CD4-positive, alpha-beta T cell treated with Interleukin-15 for 1 hour (primary cell): ENCODE data around the gene GALNT17.

Experiments
- DNase-seq: peaks from one replicate; pipeline ENCODE4 v3.0.0-alpha.2; 2020

Gene GALNT17

DNA sequence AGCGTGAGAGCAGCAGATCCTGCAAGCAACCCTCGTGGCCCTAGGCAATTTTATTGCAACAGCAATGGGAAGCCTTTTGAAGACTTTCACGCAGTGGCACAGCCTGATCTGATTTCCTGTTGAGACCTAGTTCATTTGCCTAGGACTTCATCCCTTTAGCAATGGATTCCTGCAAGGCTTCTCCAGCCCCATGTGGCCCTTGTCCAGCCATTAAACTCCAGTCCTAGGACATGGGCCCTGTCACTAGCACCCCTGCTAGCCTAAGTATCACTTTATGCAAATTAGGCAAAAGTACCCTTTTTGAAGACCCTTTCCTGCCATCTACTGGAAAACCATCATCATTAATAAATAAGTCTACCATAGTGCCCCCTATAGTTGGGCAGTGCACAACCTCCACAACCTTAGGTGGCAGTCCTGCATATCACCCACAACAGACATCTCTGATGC is 379.4 kb downstream of the GALNT17 start:
- DNase-seq: no peak

DNA sequence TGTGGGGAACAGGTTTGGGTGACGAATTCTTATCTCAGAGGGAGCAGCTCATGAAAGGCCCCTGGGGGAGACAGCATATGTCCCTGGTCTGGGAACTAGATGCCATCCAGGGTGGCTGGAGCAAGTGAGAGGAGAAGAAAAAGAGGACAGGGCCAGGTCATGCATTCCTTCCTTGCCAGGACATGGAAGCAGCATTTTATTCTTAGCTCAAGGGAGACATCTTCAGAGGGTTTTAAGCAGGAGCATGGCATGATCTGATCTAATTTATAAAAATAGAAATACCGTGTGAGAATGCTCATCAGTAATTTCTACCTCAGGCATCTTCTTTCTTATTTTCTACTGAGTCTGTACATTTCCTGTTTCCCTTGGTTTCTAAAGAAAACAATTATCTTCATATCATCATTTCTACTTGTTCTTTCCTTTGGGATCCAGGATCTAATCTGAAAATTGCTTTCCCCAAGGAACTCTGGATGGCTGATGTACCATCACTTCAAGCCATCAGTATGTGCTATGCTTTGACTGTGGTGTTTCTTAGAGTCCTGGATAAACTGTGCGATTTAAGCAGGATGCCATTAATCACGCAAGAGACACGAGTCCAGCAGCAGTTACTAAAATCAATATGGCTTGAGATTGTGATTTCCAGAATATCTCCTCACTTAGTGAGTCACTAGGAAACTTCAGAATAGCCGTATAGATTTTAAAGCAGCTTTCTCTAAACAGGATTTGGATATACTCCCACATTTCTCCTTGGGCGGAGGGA is 386.2 kb downstream of the GALNT17 start:
- DNase-seq: no peak

DNA sequence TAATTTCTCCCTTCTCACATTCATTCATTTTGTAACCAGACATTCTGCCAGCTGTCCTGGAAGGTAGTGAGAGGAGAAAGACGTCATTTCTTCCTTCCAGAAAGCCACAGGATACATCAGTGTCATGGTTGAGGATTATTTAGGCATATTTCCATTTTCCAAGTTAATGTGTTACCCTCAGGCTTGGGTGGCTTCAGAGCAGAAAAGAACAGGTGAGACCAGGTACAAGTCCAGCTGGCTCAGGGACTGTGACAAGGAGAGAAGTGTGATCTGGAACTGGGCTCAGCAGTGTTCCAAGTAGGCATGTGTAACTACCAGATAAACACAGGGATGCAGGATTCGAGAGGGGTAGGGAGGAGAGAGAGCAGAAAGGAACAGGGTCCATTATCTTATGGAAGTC is 386.9 kb downstream of the GALNT17 start:
- no peak for DNase-seq

DNA sequence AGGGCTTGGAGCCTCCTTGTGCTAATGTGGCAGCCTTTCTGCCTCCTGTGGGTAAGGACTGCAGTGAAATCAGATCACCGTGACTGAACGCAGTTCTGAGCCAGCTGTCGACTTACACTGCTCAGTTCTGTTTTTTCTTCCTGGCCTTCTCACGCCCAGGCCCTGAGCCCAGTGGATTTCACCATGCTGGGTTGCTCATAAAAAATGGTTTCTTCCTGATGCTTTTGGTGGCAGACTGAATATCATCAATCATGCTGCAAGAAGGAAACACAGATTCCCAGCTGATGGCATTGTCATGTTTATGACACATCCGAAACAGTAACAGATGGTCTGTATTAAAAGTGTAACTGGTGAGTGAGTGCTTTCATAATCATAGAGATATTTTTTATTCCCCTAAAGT is 389.6 kb downstream of the GALNT17 start:
- DNase-seq: no peak

DNA sequence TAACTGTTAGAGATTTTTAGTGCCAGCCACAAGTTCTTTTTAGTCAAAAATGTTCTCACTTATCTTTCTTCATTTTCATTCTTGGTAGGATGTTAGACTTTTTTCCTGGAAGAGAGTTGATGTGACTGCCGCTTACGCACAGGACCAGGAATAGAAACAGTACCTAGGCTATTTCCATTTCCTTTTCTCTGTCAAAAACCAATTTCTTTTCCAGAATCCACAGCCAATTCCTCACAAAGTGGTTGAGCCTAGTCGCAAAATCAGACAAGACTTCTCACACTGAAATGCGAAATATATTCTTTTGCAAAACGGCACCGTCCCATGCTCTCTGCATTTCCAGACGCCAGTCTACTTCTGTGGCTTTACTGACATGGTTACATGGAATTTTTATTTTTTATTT is 394.2 kb downstream of the GALNT17 start:
- no peak for DNase-seq

DNA sequence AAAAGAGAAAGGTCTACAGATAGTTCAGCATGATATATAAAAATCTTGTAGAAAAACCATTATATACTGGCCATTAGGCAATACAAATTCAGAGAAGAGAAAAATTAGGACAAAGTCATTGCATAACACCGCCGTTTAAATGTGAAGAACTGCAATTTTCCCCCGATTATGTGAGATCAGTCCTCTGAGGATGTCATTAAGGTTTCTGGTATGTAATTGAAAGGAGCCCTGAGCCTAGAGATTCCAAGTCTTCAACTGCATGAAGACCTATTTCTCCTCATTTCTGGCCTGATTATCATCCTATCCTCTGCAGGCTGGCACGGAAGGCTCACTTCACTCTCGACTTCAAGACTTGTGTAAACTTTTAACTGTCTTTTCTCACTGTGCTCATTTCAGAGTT is 395.3 kb downstream of the GALNT17 start:
- DNase-seq: no peak

DNA sequence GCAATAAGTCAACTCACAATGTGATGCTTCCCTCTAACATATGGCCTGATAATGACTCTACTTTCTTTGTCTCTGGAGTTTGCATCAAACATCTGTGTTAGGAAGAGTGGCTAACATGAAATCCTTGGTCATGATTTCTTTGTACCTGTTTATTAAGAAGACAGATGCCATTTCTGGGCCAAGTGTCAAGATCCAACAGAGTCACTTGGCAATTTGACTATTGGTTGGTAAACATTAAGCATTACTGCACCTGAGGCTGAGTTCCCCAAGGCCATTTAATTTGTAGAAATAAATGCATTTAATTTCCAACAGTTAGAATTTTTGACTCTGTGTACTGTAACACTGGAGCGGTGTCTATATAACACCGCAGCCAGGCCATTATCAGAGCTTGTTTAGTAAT is 403.7 kb downstream of the GALNT17 start:
- no peak for DNase-seq

DNA sequence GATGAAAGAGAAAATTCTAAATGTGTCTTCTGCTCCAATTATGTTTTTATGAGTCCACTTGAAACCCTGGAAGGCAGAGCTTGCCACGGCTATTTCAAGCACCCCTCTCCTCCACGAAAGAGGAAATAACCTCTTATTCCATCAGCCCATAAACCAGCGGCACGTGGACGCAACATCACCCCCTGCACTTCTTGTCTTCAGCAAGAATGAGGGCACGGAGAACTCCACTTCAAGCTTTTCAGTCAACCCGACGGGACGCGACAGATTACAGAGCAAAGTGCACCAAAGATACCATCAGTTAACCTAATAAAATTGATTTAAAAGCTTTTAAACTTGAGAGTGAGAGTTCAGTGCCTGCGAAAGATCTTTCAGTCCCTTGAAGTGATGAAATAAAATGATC is 406.3 kb downstream of the GALNT17 start:
- DNase-seq: no peak

DNA sequence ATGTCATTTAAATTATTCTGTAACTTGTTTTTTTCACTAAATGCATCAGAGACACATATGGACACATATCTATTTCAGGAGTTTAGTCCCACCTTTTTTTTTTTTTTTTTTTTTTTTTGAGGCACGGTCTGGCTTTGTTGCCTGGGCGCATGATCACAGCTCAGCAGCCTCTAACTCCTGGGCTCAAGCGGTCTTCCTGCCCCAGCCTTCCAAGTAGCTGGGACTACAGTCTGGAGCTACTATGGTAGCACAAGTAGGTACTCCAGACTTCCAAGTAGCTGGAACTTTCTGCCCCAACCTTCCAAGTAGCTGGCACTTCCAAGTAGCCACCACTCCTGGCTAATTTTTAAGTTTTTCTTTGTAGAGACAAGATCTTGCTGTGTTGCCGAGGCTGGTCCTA is 407.7 kb downstream of the GALNT17 start:
- no peak for DNase-seq

DNA sequence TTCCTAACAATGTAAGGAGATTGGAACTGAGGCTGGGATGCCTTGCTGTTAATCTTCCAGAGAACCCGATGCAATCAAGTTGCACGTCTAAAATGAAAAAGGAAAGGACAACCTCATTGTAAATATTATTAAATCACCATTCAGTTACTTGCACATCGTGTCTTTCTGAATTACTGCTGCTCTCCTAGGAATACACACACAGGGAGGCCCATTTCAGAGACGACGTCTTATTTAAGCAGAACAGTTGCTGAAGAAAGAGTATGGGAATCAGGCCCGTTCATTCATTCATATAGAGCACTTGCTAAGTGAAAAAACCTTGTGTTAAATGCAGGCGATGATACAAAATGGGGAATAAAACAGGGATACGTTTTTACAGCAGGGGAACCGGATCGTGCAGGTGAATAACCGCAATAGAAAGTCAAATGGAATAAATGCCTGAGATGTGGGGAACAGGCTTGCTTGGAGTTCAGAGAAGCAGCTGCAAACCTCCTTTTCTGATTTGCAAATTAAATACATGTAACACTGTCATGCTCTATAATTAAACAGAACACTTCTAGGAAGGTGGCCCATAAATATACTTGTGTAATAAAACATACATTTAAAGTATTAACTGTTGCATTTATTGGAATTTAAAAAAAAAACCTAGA is 409.9 kb downstream of the GALNT17 start:
- no peak for DNase-seq

DNA sequence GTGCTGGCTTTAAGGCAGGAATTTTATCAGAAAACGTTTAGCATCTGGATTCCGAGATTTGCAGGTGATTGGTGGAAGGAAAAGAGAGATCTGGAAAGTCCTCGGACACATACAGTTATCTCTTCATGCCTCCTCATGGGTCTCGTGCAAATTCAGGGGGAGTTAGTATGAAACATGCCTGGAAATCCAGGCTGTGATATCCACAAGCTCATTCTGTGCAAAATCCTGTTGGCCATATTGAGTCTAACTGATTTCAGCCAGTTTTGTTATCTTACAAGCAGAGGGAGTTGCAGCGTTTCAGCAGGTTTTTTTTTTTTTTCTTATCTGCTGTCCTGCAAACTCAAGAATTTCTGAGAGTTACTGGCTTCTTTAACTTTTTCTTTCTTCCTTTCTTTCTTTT is 411.5 kb downstream of the GALNT17 start:
- no peak for DNase-seq

DNA sequence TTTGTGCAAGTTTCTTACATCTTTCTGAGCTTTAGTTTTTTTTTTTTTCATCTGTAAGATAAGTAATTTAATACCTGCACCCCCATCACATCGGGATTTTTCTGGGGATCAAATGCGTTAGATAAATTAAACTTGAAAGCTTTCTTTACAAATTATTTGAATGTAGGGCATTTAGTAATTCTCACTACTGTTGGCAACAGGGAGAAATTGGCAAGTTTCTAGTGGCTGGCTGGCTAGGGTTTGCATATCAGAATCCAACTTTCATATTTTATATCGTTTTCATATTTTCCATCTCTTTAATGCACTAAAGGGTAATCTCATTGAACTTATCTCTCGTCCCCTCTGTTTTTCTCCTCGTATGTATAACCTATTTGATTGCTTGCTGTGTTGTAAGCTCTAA is 412.9 kb downstream of the GALNT17 start:
- DNase-seq: no peak

DNA sequence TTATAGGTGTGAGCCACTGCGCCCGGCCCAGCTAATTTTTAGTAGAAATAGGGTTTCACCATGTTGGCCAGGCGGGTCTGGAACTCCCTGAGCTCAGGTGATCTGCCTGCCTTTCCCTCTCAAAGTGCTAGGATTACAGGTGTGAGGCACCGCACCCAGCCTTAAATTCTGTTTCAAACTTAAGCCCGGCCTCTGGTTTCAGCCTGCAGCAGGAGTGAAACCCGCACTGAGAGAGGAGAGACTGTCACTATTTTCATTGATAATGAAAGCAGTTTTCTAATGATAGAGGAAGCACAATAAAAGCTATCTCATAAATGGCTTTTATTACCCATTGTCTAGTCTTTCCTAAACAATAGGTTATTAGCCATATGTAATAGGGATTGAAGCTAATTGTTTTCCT is 415.5 kb downstream of the GALNT17 start:
- DNase-seq: no peak

DNA sequence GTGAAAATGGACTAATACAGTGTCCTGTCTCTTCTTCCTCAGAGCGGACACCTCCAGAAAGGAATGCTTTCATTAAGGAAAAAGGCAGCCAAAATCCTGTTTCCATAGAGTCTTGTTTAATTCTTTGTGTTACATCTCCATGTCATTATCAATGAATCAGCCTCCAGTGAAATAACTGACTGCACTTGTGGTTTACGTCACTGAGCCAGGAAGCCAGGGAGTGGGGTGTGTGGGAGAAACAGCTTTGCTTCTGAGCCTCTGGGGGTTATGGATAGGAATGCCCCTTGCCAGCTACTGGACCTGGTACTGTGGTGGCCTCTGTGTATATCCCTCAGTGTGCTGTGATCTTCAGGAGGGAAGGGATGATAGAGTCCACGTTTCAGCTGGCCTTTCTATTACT is 416.8 kb downstream of the GALNT17 start:
- no peak for DNase-seq

DNA sequence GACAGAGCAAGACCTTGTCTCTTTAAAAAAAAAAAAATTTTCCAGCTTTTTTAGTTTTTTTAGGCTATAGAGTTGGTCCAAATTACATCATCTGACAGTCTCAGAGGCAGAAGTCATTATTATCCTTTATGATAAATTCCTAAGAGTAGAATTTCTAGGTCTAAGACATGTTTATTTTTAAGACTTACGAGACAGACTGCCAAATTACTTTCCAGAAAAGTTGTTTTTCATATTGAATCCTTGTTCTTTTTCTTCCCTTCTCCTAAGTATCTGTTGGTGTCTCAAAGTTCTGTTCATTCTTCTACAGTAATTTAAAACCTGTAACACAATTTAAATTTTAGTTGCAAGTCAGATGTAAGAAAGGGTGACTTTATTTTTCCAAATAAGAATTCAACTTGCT is 421.4 kb downstream of the GALNT17 start:
- DNase-seq: no peak

DNA sequence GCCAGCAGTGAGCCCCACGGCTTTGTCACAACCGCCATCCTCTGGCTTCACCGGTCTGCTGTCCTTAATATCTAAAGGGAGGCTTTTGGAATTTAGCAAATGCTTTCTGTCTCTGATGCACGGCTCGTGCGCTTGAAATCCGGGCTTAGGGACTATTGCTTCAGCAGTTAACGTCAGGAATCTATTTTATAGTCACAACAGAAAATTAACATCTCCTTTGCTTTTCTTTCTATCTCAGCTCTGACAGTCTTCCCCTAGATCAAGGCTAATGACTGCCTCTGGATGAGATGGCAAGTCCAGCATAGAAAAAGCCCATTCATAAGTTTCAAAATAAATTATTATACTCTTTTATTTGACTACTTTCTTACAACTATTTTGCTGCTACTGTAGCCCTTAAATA is 423.8 kb downstream of the GALNT17 start:
- DNase-seq: no peak

DNA sequence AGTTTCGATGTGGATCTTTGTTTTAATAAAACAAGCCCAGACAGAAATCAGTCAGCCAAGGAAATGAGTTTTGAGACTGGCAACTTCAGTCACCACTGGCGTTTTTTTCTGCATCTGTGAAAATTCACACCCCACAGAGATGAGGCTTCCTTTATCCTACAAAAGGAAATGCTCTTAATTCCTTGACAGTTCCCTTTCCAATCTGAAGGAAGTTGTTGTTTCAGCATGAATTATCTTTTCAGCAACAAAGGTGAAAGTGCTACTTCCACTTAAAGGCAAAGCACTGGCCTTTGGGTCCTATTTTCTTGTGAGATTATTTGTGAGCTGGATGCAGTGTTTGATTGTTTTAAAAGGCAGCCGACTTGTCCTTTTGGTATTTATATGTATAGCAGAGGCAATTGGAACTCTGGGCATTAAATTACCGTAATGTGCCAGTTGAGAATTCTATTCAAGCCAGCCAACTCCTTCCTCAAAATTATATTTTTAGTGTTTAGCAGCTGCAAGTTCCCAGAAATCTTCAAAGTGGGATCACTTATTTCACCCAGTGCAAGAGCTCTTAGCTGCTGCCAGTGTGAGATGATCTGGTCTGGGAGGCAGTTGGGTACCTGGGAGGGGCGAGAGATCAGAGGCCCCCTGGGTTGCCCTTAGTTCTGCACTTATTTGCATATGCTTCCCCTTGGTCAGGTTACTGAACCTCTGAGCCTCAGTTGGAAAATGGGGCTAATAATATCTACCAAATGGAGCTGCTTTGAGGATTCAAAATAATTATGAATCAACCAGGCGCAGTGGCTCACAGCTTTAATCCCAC is 427.1 kb downstream of the GALNT17 start:
- no peak for DNase-seq

DNA sequence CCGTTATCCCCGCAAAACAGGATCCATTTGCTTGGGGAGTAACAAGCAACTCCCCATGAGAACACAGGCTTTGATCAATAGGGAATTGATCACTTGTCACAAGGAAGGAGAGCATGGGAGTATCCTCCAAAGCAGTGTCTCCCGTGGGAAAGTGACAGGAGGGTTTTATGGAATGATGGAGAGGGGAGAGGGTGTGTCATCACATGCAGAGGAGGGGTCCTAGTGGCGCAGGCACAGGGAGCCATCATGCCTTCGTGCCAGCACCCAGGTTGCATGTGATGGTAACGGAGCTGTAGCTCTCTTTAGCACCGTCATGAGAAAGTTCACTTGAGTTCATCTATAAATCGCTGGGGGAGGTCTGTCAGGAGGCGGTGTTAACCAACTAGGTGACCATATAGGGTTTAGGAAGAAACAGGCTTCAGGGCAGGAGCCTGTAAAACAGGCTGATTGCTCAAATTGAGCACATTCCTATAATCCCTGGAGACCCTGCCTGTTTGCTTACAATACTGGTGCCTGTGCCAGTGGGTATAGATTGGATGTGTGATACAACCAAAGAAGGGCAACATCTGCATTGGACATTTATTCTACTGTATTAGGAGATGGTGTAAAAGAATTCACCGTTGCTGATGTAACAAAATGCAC is 428.5 kb downstream of the GALNT17 start:
- DNase-seq: no peak

DNA sequence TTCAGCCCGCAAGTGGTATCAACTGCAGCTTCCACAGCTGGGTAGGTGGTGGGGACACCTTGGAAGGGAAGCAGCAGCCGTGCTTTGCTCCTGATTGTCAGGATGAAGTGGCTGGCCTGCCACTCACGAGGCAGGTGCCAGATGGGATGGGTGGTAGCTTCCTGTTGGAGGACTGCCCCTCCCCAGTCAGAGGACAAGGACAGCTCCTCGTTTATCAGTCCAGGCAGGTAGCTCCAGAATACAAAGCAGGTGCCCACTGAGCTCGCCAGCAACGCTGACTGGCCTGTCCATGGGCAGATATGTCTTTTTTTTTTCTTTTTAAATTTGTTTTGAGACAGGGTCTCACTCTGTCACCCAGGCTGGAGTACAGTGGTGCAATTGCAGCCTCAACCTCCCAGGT is 431.3 kb downstream of the GALNT17 start:
- DNase-seq: no peak

DNA sequence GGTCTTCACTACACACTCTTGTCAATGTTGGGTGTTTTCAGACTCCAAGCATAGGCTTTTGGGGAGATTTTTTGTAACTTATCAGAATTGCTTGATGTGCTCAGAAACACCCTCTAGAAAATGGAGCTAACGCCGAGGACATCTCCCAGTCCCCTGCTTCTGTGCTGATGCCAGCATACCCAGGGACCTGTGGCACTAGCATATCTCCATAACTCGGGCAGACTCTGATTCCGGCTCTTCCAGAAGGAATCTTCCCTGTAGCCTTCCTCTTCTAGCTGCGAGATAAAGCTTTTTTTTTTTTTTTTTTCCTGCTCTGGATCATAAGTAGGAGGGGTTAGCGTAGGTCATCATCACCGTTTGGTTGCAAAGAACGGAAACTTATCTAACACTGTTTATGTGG is 434.4 kb downstream of the GALNT17 start:
- DNase-seq: no peak

DNA sequence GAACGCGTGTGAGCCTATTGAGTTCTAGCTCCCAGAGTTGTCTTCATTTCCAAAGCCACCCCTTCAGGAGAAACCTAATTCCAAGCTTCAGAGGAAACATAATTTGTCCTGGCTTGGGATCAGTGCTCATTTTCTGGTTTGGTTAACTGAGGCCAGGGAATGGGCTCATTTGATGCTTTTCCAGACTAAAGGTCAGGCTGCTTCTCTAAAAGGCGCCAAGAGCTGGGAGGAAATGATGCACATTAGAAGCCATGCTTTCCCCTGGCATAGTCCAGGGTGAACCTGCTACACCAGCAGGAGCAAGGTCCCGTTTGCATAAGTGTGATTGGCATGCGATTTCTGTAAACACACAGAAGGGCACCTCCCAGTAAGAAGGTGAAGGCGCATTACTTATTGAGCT is 435.0 kb downstream of the GALNT17 start:
- no peak for DNase-seq

DNA sequence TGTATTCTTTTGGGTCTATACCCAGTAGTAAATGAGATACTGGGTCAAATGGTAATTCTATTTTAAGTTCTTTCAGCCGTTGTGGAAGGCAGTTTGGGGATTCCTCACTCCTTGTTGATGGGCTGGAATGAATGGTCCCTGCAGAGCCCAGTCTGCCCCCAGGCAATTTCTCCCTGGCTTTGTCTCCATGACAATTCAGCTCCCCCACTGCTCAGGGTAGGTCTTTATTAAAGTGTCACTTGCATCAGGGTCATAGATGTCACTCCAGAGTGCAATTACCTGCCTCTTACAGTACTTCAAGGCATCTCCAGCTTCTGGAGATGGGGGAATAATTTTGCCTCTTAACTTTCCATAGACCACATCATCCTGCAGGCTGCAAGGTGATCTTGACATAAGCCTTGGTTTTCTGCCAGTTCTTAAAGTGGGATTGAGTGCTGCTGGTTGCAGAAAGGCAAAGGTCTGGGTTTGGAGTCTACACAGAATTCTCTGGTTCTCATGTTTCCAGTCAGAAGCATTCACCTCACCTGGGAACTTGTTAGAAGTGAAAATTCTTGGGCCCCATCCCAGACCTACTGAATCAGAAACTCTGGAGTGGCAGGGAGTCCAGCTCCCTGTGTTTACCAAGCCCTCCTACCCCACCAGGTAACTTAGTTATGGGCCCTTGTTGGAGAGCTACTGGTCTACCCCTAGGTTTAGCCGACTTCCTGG is 442.4 kb downstream of the GALNT17 start:
- no peak for DNase-seq

DNA sequence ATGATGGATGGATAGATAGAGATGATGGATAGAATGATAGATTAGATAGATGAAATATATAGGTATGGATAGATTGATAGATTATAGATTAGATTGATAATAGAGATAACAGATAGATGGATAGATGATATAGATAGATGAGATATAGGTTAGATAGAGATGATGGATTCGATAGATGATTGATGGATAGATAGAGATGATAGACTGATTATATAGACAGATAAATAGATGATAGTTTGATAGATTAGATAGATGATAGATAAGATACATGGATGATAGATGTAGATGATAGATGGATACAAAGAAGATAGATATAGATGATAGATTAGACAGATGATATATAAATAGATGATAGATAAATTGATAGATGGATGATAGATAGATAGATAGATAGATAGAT is 448.1 kb downstream of the GALNT17 start:
- DNase-seq: no peak
